ENCODE results near the gene RFX3.

RFX3 gene

GRCh38 chr9:3285365-3286161 is 240.2 kb downstream of the RFX3 start:
- DNase-seq (ENCODE audit: low read depth, low spot score) = no peak

- no peak for DNase-seq (ENCODE audit: low read depth, low spot score)
These were observed 243.4 kb downstream of the RFX3 start for GRCh38 chr9:3282365-3282764.

GRCh38 chr9:3281399-3281798 is 244.4 kb downstream of the RFX3 start:
- no peak for DNase-seq (ENCODE audit: low read depth, low spot score)

GRCh38 chr9:3277200-3277599 is 248.6 kb downstream of the RFX3 start:
- no peak for DNase-seq (ENCODE audit: low read depth, low spot score)

GRCh38 chr9:3271581-3271980 is 254.2 kb downstream of the RFX3 start:
- no peak for DNase-seq (ENCODE audit: low read depth, low spot score)

GRCh38 chr9:3271157-3271556 is 254.6 kb downstream of the RFX3 start:
- no peak for DNase-seq (ENCODE audit: low read depth, low spot score)

- DNase-seq (ENCODE audit: low read depth, low spot score) = no peak
These were observed 257.6 kb downstream of the RFX3 start for GRCh38 chr9:3268223-3268622.

GRCh38 chr9:3263698-3264097 is 262.1 kb downstream of the RFX3 start:
- DNase-seq (ENCODE audit: low read depth, low spot score) = no peak

GRCh38 chr9:3262826-3263529 is 262.8 kb downstream of the RFX3 start:
- DNase-seq (ENCODE audit: low read depth, low spot score) = no peak

- no peak for DNase-seq (ENCODE audit: low read depth, low spot score)
These were observed 264.3 kb downstream of the RFX3 start for GRCh38 chr9:3261484-3261883.

GRCh38 chr9:3256571-3257330 is 269.1 kb downstream of the RFX3 start:
- DNase-seq (ENCODE audit: low read depth, low spot score) = no peak

GRCh38 chr9:3251309-3251708 is 274.5 kb downstream of the RFX3 start:
- no peak for DNase-seq (ENCODE audit: low read depth, low spot score)

GRCh38 chr9:3250741-3251140 is 275.1 kb downstream of the RFX3 start:
- no peak for DNase-seq (ENCODE audit: low read depth, low spot score)

- DNase-seq (ENCODE audit: low read depth, low spot score) = no peak
These were observed 278.6 kb downstream of the RFX3 start for GRCh38 chr9:3247211-3247610.

- DNase-seq (ENCODE audit: low read depth, low spot score) = no peak
These were observed 279.6 kb downstream of the RFX3 start for GRCh38 chr9:3246241-3246640.

GRCh38 chr9:3244963-3245653 is 280.7 kb downstream of the RFX3 start:
- DNase-seq (ENCODE audit: low read depth, low spot score) = no peak

GRCh38 chr9:3243683-3244082 is 282.1 kb downstream of the RFX3 start:
- no peak for DNase-seq (ENCODE audit: low read depth, low spot score)

- DNase-seq (ENCODE audit: low read depth, low spot score) = peak; percentile 12
These were observed 284.5 kb downstream of the RFX3 start for GRCh38 chr9:3241290-3241689.

- peak; percentile 21 for DNase-seq (ENCODE audit: low read depth, low spot score)
These were observed 285.0 kb downstream of the RFX3 start for GRCh38 chr9:3240656-3241268.

GRCh38 chr9:3239240-3239639 is 286.6 kb downstream of the RFX3 start:
- DNase-seq (ENCODE audit: low read depth, low spot score) = no peak

- no peak for DNase-seq (ENCODE audit: low read depth, low spot score)
These were observed 287.6 kb downstream of the RFX3 start for GRCh38 chr9:3238236-3238635.
